Pancreas (tissue), 10 donors: ENCODE data around the gene HDDC3. TPM values are rescaled to one million over a fixed set of nuclear protein-coding genes. Genes with fewer than 3 reads are reported as not detected.

Experiments used
- ATAC-seq, 4 donors: fragments of 200-7000 bp; cut with Tn5 transposase; one replicate each; pipeline versions ENCODE4 v1.8.0 to v1.9.1; 2020; ENCODE audit warnings: mild to moderate bottlenecking in 4 of 4, moderate library complexity in 4 of 4
- DNase-seq, 6 donors: peaks; one replicate each; pipeline ENCODE4 v3.0.0-alpha.2; 2020
- FAIRE-seq: peaks from 2 replicates; lab custom pipeline; 2012; peaks lifted over from hg19 to GRCh38; lab: Jason Lieb, UNC
- H3K27ac ChIP-seq, 4 donors: fragments of 200-600 bp; sonication (generic); 1 replicate in 3 of 4; 2 replicates in 1 of 4; pipeline versions ENCODE4 v1.5.0 to v1.8.0; 2020
- H3K27me3 ChIP-seq, 4 donors: fragments of 200-600 bp; one replicate each; pipeline ENCODE4 v1.8.0; 2021
- H3K36me3 ChIP-seq, 3 donors: fragments of 200-600 bp; sonication (generic) in 1 of 3; one replicate each; pipeline versions ENCODE4 v1.5.0 to v1.8.0; 2020 to 2021
- H3K4me1 ChIP-seq, 3 donors: fragments of 200-600 bp; one replicate each; pipeline ENCODE4 v1.8.0; 2021
- H3K4me3 ChIP-seq, 4 donors: fragments of 200-600 bp; sonication (generic) in 2 of 4; one replicate each; pipeline versions ENCODE4 v1.5.0 to v1.8.0; 2020 to 2021
- H3K9me3 ChIP-seq, 4 donors: fragments of 200-600 bp; one replicate each; pipeline ENCODE4 v1.8.0; 2021
- CTCF ChIP-seq, 4 donors: fragments of 200-600 bp; sonication (generic) in 3 of 4; IDR thresholded peaks; one replicate each; pipeline versions ENCODE4 v1.5.0 to v1.8.0; 2021; ENCODE audit warnings: antibody characterized with exemption in 4 of 4
- WGBS, 2 donors: extraction: QIAGEN DNeasy Blood & Tissue Kit; methylation state at CpG; one replicate each; pipeline ENCODE4 v1.1.7; 2013; 5-methylcytosine and 5-hydroxymethylcytosine counted together
- intact Hi-C, 3 donors: fragments of 100-400 bp; cut with DNase I; formaldehyde crosslinking; loops; one replicate each; pipeline versions ENCODE4 v1.11.1 to v1.14.2; 2022
- polyA plus RNA-seq, 2 donors: library from polyadenylated mRNA; stranded (reverse); fragments of 200-250 nt; gene quantifications; one replicate each; pipeline ENCODE4 v1.2.3, GENCODE V29; 2013
- total RNA-seq, 6 donors: library from RNA; stranded (reverse); fragmentation: NEBNext Ultra II Directional in 4 of 6; extraction: Animal tissue kit (Norgen Biotek cat#: 25700) in 4 of 6; gene quantifications; one replicate each; pipeline versions ENCODE4 v1.2.1 to v1.2.4, GENCODE V29; 2021 to 2023
- donor health status: healthy with polysubstance abuse.
- donor health status: DM: no; HTN: no; CAD: no; lungs with moderate emphysema.
- donor health status: DM: no; HTN: no; CAD: no.
- donor health status: control.
- donor health status: control.
- donor health status: Bipolar disorder and iron deficiency.
- donor health status: DM: yes; HTN: yes; CAD: no.
- donor health status: DM: no; HTN: no; CAD: no.
- donor health status: DM: no; HTN: no; CAD: no.
- donor health status: DM: yes; HTN: yes; CAD: no.

The HDDC3 gene
- total and polyA plus RNA-seq, 8 donors = 10.3 to 20.9 (median 15.0) TPM

DNA sequence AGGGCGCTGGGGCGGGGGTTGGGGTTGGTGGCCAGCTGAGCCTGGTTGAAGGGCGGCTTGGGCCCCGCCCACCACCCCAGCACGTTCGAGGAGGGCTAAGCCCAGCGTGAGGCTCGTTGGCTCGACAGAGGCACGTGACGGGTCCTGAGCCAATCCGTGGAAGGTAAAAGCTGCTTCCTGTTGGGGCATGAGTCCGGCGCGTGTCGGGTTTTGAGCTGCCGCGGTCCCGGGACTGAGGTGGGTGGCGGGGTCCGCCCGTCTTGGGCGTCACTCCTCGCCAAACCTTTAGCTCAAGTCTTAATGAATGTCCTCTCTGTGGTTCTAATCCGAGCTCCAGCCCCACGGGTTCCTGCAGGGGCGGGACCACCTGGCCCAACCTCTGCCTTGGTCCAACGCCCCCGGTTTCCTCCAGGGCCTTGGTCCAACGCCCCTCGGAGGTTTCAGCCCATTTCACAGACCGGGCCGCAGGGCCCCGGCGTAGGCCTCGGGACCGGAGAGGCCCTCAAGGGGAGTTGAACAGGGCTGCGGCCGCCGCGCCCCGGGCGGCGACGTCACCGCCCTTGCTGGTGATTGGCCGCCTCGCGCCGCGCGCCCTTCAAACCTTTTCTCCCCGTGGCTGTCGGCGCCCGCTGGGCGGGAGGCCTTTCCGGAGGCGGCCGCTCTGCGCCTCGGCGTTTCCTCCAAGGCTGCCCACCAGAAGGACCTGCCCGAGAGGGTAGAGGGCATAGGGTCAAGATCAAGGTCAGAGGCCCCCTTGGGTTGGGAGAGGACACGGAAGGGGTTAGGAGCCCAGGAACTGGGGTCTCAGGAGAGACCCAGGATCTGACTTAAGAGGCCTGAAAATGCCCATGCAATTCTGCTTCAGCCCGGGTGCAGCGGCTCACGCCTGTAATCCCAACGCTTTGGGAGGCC, 22.6 kb upstream of the HDDC3 start, which contains the start of gene RCCD1:
Gene RCCD1, plus strand, starts transcription at position 173 of the 912 bp plus-strand sequence. CDS start 1,851 bp downstream, outside the sequence.
- Histone ChIP-seq H3K4me1 (peaks cover 8 to 17% (median 8%) of the 10 kb centered on the region in 3 donors), H3K27ac (peak within 1 kb of the TSS; percentile 92 to 96 (median 94)), H3K9me3 (no peaks in the 10 kb centered on the region), H3K36me3 (peaks cover 0 to 22% (median 11%) of the 10 kb centered on the region in 3 donors), H3K27me3 (no peaks in the 10 kb centered on the region), H3K4me3 (peak within 1 kb of the TSS; percentile 53 to 95 (median 74))
- peak; percentile 23 for FAIRE-seq
- peak; percentile 90 to 98 (median 96) for DNase-seq
- 1 to 2% methylated on average over 60 to 69 of the region's 69 CpGs for WGBS, 2 donors
- intact Hi-C loops = loop anchor here in 2 of 3 donors (5.0 kb wide), 2 partner anchors 77 to 82 kb away; no protein-coding TSS in a partner anchor
- no peak for TF ChIP-seq CTCF (IDR thresholded peaks at IDR 0.05)
- peak; percentile 87 to 94 (median 90) for ATAC-seq

DNA sequence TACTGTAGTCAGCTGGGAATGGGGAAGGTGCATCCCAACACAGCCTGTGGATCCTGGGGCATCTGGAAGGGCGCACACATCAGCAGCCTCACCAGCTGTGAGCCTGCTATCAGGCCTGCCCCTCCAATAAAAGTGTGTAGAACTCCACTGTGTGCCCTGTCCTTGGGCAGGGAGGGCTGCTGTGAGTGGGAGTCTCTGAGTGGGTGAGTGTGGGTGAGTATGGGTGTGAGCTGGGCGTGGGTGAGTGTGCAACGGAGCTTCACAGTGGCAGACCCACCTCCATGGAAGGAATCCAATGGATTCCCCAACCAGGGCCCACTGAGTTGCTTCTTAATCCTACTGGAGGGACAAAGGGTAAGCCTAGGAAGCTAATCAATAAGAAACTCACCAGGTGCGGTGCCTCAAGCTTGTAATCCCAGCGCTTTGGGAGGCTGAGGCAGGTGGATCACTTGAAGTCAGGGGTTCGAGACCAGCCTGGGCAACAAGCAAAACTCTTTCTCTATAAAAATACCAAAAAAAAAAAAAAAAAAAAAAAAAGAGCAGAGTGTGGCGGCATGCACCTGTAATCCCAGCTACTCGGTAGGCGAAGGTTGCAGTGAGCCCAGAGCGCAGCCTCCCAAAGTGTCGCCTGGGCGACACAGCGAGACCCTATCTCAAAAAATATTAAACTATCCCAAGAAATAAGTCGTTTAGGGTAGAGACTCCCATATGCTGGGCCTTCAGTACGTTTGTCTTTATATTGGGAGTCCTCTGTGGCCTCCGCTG, 21.8 kb upstream of the HDDC3 start:
- ATAC-seq (no peak), DNase-seq (no peak), FAIRE-seq (no peak)
- H3K36me3 ChIP-seq = peaks cover 0 to 30% (median 13%) of the 10 kb centered on the region in 3 donors
- no peaks in the 10 kb centered on the region for H3K27me3 ChIP-seq
- H3K4me3 ChIP-seq = peak overlapping the region in 2 of 4 donors; percentile 63 to 85
- intact Hi-C loops = no loop called here
- peak overlapping the region in 3 of 4 donors; percentile 92 to 96 (median 96) for H3K27ac ChIP-seq
- peaks cover 8 to 17% (median 8%) of the 10 kb centered on the region in 3 donors for H3K4me1 ChIP-seq
- no peaks in the 10 kb centered on the region for H3K9me3 ChIP-seq
- TF ChIP-seq CTCF (IDR thresholded peaks at IDR 0.05) = no peak
- WGBS, 2 donors = 68 to 69% methylated on average over 16 of the region's 16 CpGs

DNA sequence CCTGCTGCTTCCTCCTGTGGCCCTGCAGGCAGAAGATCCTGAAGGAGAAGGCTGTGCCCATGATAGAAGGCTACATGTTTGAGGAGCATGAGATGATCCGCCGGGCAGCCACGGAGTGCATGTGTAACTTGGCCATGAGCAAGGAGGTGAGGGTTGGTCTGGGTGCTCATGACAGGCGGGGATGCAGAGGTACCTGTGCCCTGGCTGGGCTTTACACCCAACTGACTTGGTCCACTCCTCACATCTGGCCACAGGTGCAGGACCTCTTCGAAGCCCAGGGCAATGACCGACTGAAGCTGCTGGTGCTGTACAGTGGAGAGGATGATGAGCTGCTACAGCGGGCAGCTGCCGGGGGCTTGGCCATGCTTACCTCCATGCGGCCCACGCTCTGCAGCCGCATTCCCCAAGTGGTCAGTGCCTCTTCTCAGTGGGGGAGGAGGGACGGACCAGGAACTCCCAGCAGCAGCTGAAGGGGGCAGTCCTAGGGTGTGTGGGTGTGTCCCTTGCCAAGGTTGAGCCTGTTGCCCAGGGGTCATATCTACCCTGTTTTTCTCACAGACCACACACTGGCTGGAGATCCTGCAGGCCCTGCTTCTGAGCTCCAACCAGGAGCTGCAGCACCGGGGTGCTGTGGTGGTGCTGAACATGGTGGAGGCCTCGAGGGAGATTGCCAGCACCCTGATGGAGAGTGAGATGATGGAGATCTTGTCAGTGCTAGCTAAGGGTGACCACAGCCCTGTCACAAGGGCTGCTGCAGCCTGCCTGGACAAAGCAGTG, 20.7 kb upstream of the HDDC3 start:
- FAIRE-seq (no peak), ATAC-seq (no peak), DNase-seq (no peak)
- no peak for TF ChIP-seq CTCF (IDR thresholded peaks at IDR 0.05)
- Histone ChIP-seq H3K36me3 (peaks cover 0 to 39% (median 13%) of the 10 kb centered on the region in 3 donors), H3K9me3 (no peaks in the 10 kb centered on the region), H3K27me3 (no peaks in the 10 kb centered on the region), H3K4me3 (no peak overlapping the region), H3K4me1 (peaks cover 8 to 17% (median 8%) of the 10 kb centered on the region in 3 donors), H3K27ac (no peak overlapping the region)
- intact Hi-C loops = no loop called here
- 88 to 93% methylated on average over 14 of the region's 14 CpGs for WGBS, 2 donors

GRCh38 chr15:90950676-90951075, 18.3 kb upstream of the HDDC3 start:
- intact Hi-C loops = no loop called here
- WGBS, 2 donors = 95 to 100% methylated on average over 6 of the region's 6 CpGs
- Histone ChIP-seq H3K9me3 (no peaks in the 10 kb centered on the region), H3K27me3 (no peaks in the 10 kb centered on the region), H3K27ac (no peak overlapping the region), H3K36me3 (peaks cover 0 to 50% (median 18%) of the 10 kb centered on the region in 3 donors), H3K4me1 (peaks cover 4% of the 10 kb centered on the region in 3 donors), H3K4me3 (no peak overlapping the region)
- FAIRE-seq (no peak), ATAC-seq (no peak), DNase-seq (no peak)
- TF ChIP-seq CTCF (IDR thresholded peaks at IDR 0.05) = no peak
